Glomerular visceral epithelial cell (primary cell): ENCODE measurements around the gene CNGA1.
"Not testable (repeated sequence)": the region's sequence is repeated elsewhere in the genome, so short reads cannot be mapped to it uniquely, and the experiment has no call there.

Source experiments
- DNase-seq: peaks from one replicate; pipeline ENCODE4 v3.0.0-alpha.2; 2016; ENCODE audit errors: extremely low spot score

Gene CNGA1

GRCh38 chr4:48030470-48030869 is 14.0 kb upstream of the CNGA1 start:
- no peak for DNase-seq

GRCh38 chr4:48028696-48029095 is 12.2 kb upstream of the CNGA1 start:
- no peak for DNase-seq

GRCh38 chr4:48027653-48028052 is 11.2 kb upstream of the CNGA1 start:
- no peak for DNase-seq

- DNase-seq = no peak
Observed at GRCh38 chr4:48025005-48025404, 8.5 kb upstream of the CNGA1 start.

- no peak for DNase-seq
Observed at GRCh38 chr4:48024522-48024921, 8.0 kb upstream of the CNGA1 start.

- DNase-seq = no peak
Observed at GRCh38 chr4:48022192-48022799, 5.8 kb upstream of the CNGA1 start.

- no peak for DNase-seq
Observed at GRCh38 chr4:48021100-48021499, 4.6 kb upstream of the CNGA1 start.

GRCh38 chr4:48018112-48018511 is 1.6 kb upstream of the CNGA1 start:
- DNase-seq = no peak

- peak; percentile 75 for DNase-seq
Observed at GRCh38 chr4:48017108-48017571, 659 bp upstream of the CNGA1 start.

- DNase-seq = no peak
Observed at GRCh38 chr4:48015678-48016077, 803 bp downstream of the CNGA1 start.

- DNase-seq = no peak
Observed at GRCh38 chr4:48015216-48015615, 1.3 kb downstream of the CNGA1 start.

- no peak for DNase-seq
Observed at GRCh38 chr4:48012824-48013223, 3.7 kb downstream of the CNGA1 start.

GRCh38 chr4:48011722-48012121 is 4.8 kb downstream of the CNGA1 start:
- no peak for DNase-seq

- DNase-seq = not testable (repeated sequence)
Observed at GRCh38 chr4:48010906-48011305, 5.6 kb downstream of the CNGA1 start.

GRCh38 chr4:48008021-48008596 is 8.4 kb downstream of the CNGA1 start:
- no peak for DNase-seq

- DNase-seq = no peak
Observed at GRCh38 chr4:48005781-48006180, 10.7 kb downstream of the CNGA1 start.

- peak; percentile 9 for DNase-seq
Observed at GRCh38 chr4:48003568-48003967, 12.9 kb downstream of the CNGA1 start.

GRCh38 chr4:48002267-48002666 is 14.2 kb downstream of the CNGA1 start:
- no peak for DNase-seq

- DNase-seq = no peak
Observed at GRCh38 chr4:47996021-47996420, 20.5 kb downstream of the CNGA1 start.

- DNase-seq = not testable (repeated sequence)
Observed at GRCh38 chr4:47992475-47992874, 24.0 kb downstream of the CNGA1 start.

GRCh38 chr4:47990145-47990544 is 26.3 kb downstream of the CNGA1 start:
- no peak for DNase-seq

GRCh38 chr4:47974566-47974965 is 41.9 kb downstream of the CNGA1 start:
- DNase-seq = no peak

GRCh38 chr4:47972721-47973120 is 43.8 kb downstream of the CNGA1 start:
- DNase-seq = no peak

- DNase-seq = no peak
Observed at GRCh38 chr4:47972181-47972580, 44.3 kb downstream of the CNGA1 start.
